Measurements from ENCODE around the gene FHL5. TPM values are rescaled to one million over a fixed set of nuclear protein-coding genes. Genes with fewer than 3 reads are reported as not detected.

FHL5 gene
- total RNA-seq (2014; rRNA removed; shearing (Covaris generic)) (not detected in 2 replicates), polyA plus RNA-seq (2016; fragmentation: Nextera tagmentation; extraction: Ambion mirVana) (not detected in 2 replicates)
- long read RNA-seq, result 0 reads

- Mint-ChIP-seq H3K4me1 (peaks cover 15% of the 10 kb centered on the region; the same call in 2 of the 3 replicates), H3K27ac (no peak within 1 kb of the TSS), H3K4me3 (no peak within 1 kb of the TSS), H3K36me3 (ENCODE audit: low read depth) (no peaks in the 10 kb centered on the region), H3K9me3 (no peaks in the 10 kb centered on the region; the same call in 2 of the 3 replicates), H3K27me3 (ENCODE audit: insufficient read depth, low read depth, poor library complexity) (no peaks in the 10 kb centered on the region)
- no peak for DNase-seq (ENCODE audit: low spot score)
- no peaks in the 10 kb centered on the region for H3K79me2 ChIP-seq (replicated peaks; ENCODE audit: insufficient read depth)
- ATAC-seq, result no peak
- no peak within 1 kb of the TSS for H3K27ac ChIP-seq (ENCODE audit: low read depth)
- TF ChIP-seq ZNF114 (CRISPR knock-in tag; IDR thresholded peaks at IDR 0.05) (no peak), POLR2AphosphoS5 (IDR thresholded peaks at IDR 0.05; ENCODE audit: low read depth) (no peak), ZNF331 (CRISPR knock-in tag; IDR thresholded peaks at IDR 0.05; ENCODE audit: low read depth) (no peak), NANOG (IDR thresholded peaks at IDR 0.05; ENCODE audit: borderline replicate concordance) (no peak), CREB1 (CRISPR knock-in tag; IDR thresholded peaks at IDR 0.05; ENCODE audit: low read depth) (no peak), REST (IDR thresholded peaks at IDR 0.05; ENCODE audit: unreplicated experiment) (no peak), EZH2 (IDR thresholded peaks at IDR 0.05; ENCODE audit: low read depth, unreplicated experiment) (no peak), JUNB (IDR thresholded peaks at IDR 0.05; ENCODE audit: unreplicated experiment) (no peak), ETS1 (IDR thresholded peaks at IDR 0.05) (no peak), STAT1 (IDR thresholded peaks at IDR 0.05; ENCODE audit: unreplicated experiment) (no peak), ZNF462 (CRISPR knock-in tag; IDR thresholded peaks at IDR 0.05) (no peak), CTCF (conservative IDR thresholded peaks at IDR 0.05; ENCODE audit: low read depth in 2 of 2) (no peak)
- H2AFZ ChIP-seq, result peak within 1 kb of the TSS; percentile 4
- H3K4me3 ChIP-seq, result no peak within 1 kb of the TSS
- no peak within 1 kb of the TSS for H3K4me2 ChIP-seq
- H4K20me1 ChIP-seq (replicated peaks; ENCODE audit: insufficient read depth), result no peaks in the 10 kb centered on the region
- H3K4me1 ChIP-seq (ENCODE audit: insufficient read depth), result peaks cover 16% of the 10 kb centered on the region
- H3K36me3 ChIP-seq (ENCODE audit: insufficient read depth), result no peaks in the 10 kb centered on the region
- H3K27me3 ChIP-seq (ENCODE audit: insufficient read depth), result no peaks in the 10 kb centered on the region
- H3K9me2 ChIP-seq (ENCODE audit: insufficient read depth), result peaks cover 11% of the 10 kb centered on the region; the same call in 1 of the 2 replicates
- H3F3A ChIP-seq (replicated peaks; ENCODE audit: low read depth), result no peaks in the 10 kb centered on the region
These were observed at the start of gene FHL5 for GRCh38 chr6:96562886-96563285. TSS of gene FHL5 (plus strand) at chr6:96563128. CDS start at chr6:96603614, 40,486 bp downstream.

All from GM23338 (cell line).